ENCODE data around the gene AIG1.

AIG1 gene

GRCh38 chr6:143177706-143178105 is 117.0 kb downstream of the AIG1 start:
- Histone ChIP-seq H3K36me3 (ENCODE audit: insufficient read depth, low read length) (no peaks in the 10 kb centered on the region), H2AFZ (ENCODE audit: low read depth, low read length) (no peak overlapping the region), H3K27me3 (ENCODE audit: insufficient read depth, low read length, poor library complexity) (no peaks in the 10 kb centered on the region), H3K9me3 (ENCODE audit: insufficient read depth, low read length, severe bottlenecking) (peaks cover 5% of the 10 kb centered on the region), H3K79me2 (ENCODE audit: insufficient read depth, low read length) (no peaks in the 10 kb centered on the region), H3K4me2 (ENCODE audit: insufficient read depth, low read length) (no peak overlapping the region), H3K27ac (ENCODE audit: low read length) (no peak overlapping the region), H3K4me3 (ENCODE audit: low read depth in 1 of 2, low read length in 2 of 2) (no peak overlapping the region), H3K4me1 (ENCODE audit: insufficient read depth, low read length) (peaks cover 8% of the 10 kb centered on the region), H3K9ac (ENCODE audit: low read depth, low read length) (no peak overlapping the region), H4K20me1 (ENCODE audit: insufficient read depth, low read length) (no peaks in the 10 kb centered on the region)
- TF ChIP-seq EZH2 (IDR thresholded peaks at IDR 0.05; ENCODE audit: borderline replicate concordance, low read depth, low read length, severe bottlenecking) (no peak), CTCF (IDR thresholded peaks at IDR 0.05; ENCODE audit: borderline replicate concordance, extremely low read depth, low read length, poor library complexity, severe bottlenecking) (no peak)
- no peak for ATAC-seq (ENCODE audit: insufficient read depth, low read depth)
- DNase-seq = no peak

- no peak for ATAC-seq (ENCODE audit: insufficient read depth, low read depth)
- Histone ChIP-seq H3K9me3 (ENCODE audit: insufficient read depth, low read length, severe bottlenecking) (peaks cover 5% of the 10 kb centered on the region), H3K4me2 (ENCODE audit: insufficient read depth, low read length) (no peak overlapping the region), H3K27me3 (ENCODE audit: insufficient read depth, low read length, poor library complexity) (no peaks in the 10 kb centered on the region), H3K79me2 (ENCODE audit: insufficient read depth, low read length) (no peaks in the 10 kb centered on the region), H4K20me1 (ENCODE audit: insufficient read depth, low read length) (no peaks in the 10 kb centered on the region), H3K27ac (ENCODE audit: low read length) (no peak overlapping the region), H2AFZ (ENCODE audit: low read depth, low read length) (no peak overlapping the region), H3K36me3 (ENCODE audit: insufficient read depth, low read length) (no peaks in the 10 kb centered on the region), H3K4me3 (ENCODE audit: low read depth in 1 of 2, low read length in 2 of 2) (no peak overlapping the region), H3K4me1 (ENCODE audit: insufficient read depth, low read length) (peaks cover 8% of the 10 kb centered on the region), H3K9ac (ENCODE audit: low read depth, low read length) (no peak overlapping the region)
- no peak for DNase-seq
- no peak for TF ChIP-seq EZH2 (IDR thresholded peaks at IDR 0.05; ENCODE audit: borderline replicate concordance, low read depth, low read length, severe bottlenecking)
- TF ChIP-seq CTCF (IDR thresholded peaks at IDR 0.05; ENCODE audit: borderline replicate concordance, extremely low read depth, low read length, poor library complexity, severe bottlenecking) = no peak
Measured at GRCh38 chr6:143179096-143179495, 118.4 kb downstream of the AIG1 start.

- H3K36me3 ChIP-seq (ENCODE audit: insufficient read depth, low read length) = no peaks in the 10 kb centered on the region
Measured at GRCh38 chr6:143179901-143180612, 119.4 kb downstream of the AIG1 start.

More at GRCh38 chr6:143179901-143180612, 119.4 kb downstream of the AIG1 start:
- Histone ChIP-seq H3K4me3 (ENCODE audit: low read depth in 1 of 2, low read length in 2 of 2) (no peak overlapping the region), H3K27ac (ENCODE audit: low read length) (no peak overlapping the region), H3K9me3 (ENCODE audit: insufficient read depth, low read length, severe bottlenecking) (no peaks in the 10 kb centered on the region), H3K9ac (ENCODE audit: low read depth, low read length) (no peak overlapping the region), H3K4me2 (ENCODE audit: insufficient read depth, low read length) (no peak overlapping the region), H3K4me1 (ENCODE audit: insufficient read depth, low read length) (peaks cover 8% of the 10 kb centered on the region), H3K79me2 (ENCODE audit: insufficient read depth, low read length) (no peaks in the 10 kb centered on the region), H3K27me3 (ENCODE audit: insufficient read depth, low read length, poor library complexity) (no peaks in the 10 kb centered on the region), H2AFZ (ENCODE audit: low read depth, low read length) (no peak overlapping the region), H4K20me1 (ENCODE audit: insufficient read depth, low read length) (no peaks in the 10 kb centered on the region)
- TF ChIP-seq EZH2 (IDR thresholded peaks at IDR 0.05; ENCODE audit: borderline replicate concordance, low read depth, low read length, severe bottlenecking) (no peak), CTCF (IDR thresholded peaks at IDR 0.05; ENCODE audit: borderline replicate concordance, extremely low read depth, low read length, poor library complexity, severe bottlenecking) (no peak)
- DNase-seq (no peak), ATAC-seq (ENCODE audit: insufficient read depth, low read depth) (no peak)
